ENCODE data around the gene TXNL1. TPM values are rescaled to one million over a fixed set of nuclear protein-coding genes. Genes with fewer than 3 reads are reported as not detected.

The TXNL1 gene
- total RNA-seq, 1 experiment from 2014 or later: 54.5 TPM

DNA sequence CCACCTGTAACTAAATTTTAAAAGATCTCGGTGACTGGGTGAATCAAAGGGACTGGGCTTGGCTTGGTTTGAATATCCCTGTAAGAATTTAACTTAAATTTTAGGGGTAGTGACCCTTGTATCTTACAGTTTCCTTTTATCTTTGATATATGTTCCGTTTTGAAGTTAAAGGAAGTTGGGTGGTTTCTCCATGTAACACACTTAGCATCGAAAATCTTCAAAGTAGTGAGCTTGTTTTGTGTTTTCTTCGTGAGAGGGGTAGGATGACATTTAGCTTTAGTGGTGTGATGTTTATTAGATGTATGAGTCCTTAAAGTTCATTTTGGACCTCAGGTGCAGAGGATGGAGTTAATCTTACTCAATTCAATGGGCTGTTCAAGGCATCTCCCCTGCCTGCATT, 14.4 kb upstream of the TXNL1 start:
- intact Hi-C loops (cut with micrococcal nuclease; ENCODE audit: unreplicated experiment): no loop called here
- DNase-seq: no peak
- H3K9me3 ChIP-seq (ENCODE audit: insufficient read depth, low read depth): no peaks in the 10 kb centered on the region
- H3K4me3 ChIP-seq: peak overlapping the region; percentile 80; the same call in 1 of the 2 replicates
- H3K27ac ChIP-seq: no peak overlapping the region
- TF ChIP-seq EZH2 (IDR thresholded peaks at IDR 0.05; ENCODE audit: low read depth): no peak
- TF ChIP-seq, protein P1, sequence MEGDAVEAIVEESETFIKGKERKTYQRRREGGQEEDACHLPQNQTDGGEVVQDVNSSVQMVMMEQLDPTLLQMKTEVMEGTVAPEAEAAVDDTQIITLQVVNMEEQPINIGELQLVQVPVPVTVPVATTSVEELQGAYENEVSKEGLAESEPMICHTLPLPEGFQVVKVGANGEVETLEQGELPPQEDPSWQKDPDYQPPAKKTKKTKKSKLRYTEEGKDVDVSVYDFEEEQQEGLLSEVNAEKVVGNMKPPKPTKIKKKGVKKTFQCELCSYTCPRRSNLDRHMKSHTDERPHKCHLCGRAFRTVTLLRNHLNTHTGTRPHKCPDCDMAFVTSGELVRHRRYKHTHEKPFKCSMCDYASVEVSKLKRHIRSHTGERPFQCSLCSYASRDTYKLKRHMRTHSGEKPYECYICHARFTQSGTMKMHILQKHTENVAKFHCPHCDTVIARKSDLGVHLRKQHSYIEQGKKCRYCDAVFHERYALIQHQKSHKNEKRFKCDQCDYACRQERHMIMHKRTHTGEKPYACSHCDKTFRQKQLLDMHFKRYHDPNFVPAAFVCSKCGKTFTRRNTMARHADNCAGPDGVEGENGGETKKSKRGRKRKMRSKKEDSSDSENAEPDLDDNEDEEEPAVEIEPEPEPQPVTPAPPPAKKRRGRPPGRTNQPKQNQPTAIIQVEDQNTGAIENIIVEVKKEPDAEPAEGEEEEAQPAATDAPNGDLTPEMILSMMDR (conservative IDR thresholded peaks at IDR 0.05): no peak
- ChIA-PET POLR2A (ENCODE audit: unreplicated experiment) (no interaction called here), CTCF (no interaction called here)
- peaks cover 26% of the 10 kb centered on the region for H3K79me2 ChIP-seq (ENCODE audit: low read depth)
- no TSS peak for BruUV-seq (replicated peaks)
- peaks cover 9% of the 10 kb centered on the region for H3F3A ChIP-seq (ENCODE audit: insufficient read depth, low read depth)
- H3K36me3 ChIP-seq (ENCODE audit: low read depth): no peaks in the 10 kb centered on the region
- peak overlapping the region; percentile 88 for H3K4me2 ChIP-seq
- no peaks in the 10 kb centered on the region for H3K27me3 ChIP-seq (ENCODE audit: insufficient read depth, low read depth)
- H3K9me2 ChIP-seq (ENCODE audit: insufficient read depth): no peaks in the 10 kb centered on the region
- H4K20me1 ChIP-seq (ENCODE audit: insufficient read depth): no peaks in the 10 kb centered on the region
- peaks cover 15% of the 10 kb centered on the region for H3K4me1 ChIP-seq (replicated peaks; ENCODE audit: insufficient read depth)
- H2AFZ ChIP-seq: no peak overlapping the region

DNA sequence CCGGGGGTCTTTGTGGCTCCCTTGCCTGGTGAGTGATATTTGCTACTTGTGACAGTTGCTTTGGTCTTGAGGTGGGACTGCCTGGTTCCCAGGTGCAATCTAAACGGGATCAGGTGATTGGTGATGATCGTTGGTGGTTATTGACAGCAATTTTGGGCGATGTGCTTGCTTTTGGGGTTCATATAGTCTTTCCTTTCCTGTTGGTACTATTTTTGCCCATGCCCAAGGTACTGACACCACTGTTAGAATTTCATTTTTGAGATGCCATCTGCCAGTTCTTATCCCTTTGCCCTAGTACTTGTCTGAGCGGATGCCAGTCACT, 13.3 kb upstream of the TXNL1 start:
- H3K9me3 ChIP-seq (ENCODE audit: insufficient read depth, low read depth): no peaks in the 10 kb centered on the region
- CTCF ChIA-PET: no interaction called here
- peaks cover 26% of the 10 kb centered on the region for H3K79me2 ChIP-seq (ENCODE audit: low read depth)
- intact Hi-C loops (cut with micrococcal nuclease; ENCODE audit: unreplicated experiment): no loop called here
- POLR2A ChIA-PET (ENCODE audit: unreplicated experiment): no interaction called here
- peak overlapping the region; percentile 88 for H3K4me2 ChIP-seq
- H4K20me1 ChIP-seq (ENCODE audit: insufficient read depth): no peaks in the 10 kb centered on the region
- no peaks in the 10 kb centered on the region for H3K27me3 ChIP-seq (ENCODE audit: insufficient read depth, low read depth)
- H3K9me2 ChIP-seq (ENCODE audit: insufficient read depth): no peaks in the 10 kb centered on the region
- H3F3A ChIP-seq (ENCODE audit: insufficient read depth, low read depth): peaks cover 9% of the 10 kb centered on the region
- no peak for DNase-seq
- no peak for TF ChIP-seq EZH2 (IDR thresholded peaks at IDR 0.05; ENCODE audit: low read depth)
- TF ChIP-seq, protein P1 (conservative IDR thresholded peaks at IDR 0.05): no peak
- H2AFZ ChIP-seq: peak overlapping the region; percentile 87
- no peaks in the 10 kb centered on the region for H3K36me3 ChIP-seq (ENCODE audit: low read depth)
- peak overlapping the region; percentile 47; the same call in 1 of the 2 replicates for H3K27ac ChIP-seq
- TSS peak; percentile 29 for BruUV-seq (replicated peaks)
- H3K4me1 ChIP-seq (replicated peaks; ENCODE audit: insufficient read depth): peaks cover 15% of the 10 kb centered on the region
- peak overlapping the region; percentile 80 for H3K4me3 ChIP-seq

DNA sequence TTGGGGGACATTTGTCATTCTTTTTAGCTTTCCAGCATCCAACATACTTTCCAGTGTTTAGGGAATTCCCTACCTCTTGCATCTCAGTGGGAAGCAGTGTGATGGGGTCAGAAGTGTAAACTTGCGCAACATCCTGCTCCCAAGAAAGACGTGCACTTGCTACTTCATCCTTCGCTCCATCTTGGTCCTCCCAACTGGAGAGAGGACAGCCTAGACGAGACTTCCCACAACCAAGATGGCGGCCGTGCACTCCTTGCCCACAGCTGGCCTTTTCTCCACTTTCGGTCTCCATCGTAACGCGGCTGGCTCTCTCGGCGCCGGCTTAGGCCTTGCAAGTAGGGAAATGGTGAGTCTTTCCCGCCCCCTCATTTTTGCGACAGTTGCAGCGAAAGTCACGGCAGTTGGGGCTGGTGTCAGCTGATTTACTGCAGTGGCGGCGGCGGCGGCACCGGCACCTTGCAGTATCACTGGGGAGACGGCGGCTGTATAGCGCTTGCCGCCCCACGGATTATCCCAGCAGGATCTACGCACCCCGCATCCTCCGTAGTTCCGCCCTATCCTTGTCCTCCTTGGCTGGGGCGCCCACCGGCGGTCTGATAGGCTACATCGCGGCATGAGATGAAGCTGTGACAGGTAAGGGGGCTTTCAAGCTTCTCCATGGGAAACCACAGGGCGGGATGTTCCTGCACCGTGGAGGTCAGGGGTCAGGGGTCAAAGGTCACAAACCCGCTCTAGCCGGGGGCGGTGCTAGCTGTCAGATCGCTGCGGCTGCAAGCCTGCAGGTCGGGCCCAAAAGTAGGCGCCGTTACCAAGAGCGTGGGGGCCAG, 12.8 kb upstream of the TXNL1 start, which contains the start of gene WDR7:
TSS of gene WDR7 (plus strand) at position 416 of the 827 bp plus-strand sequence. CDS start 21,157 bp downstream, outside the sequence.
- H2AFZ ChIP-seq: peak within 1 kb of the TSS; percentile 87
- no TSS peak for BruUV-seq (replicated peaks)
- H3K27me3 ChIP-seq (ENCODE audit: insufficient read depth, low read depth): no peaks in the 10 kb centered on the region
- ChIA-PET CTCF (no interaction called here), POLR2A (ENCODE audit: unreplicated experiment) (interaction anchor here (0.7 to 1.0 kb wide), 2 partner anchors 9 to 50 kb away, joined by 3 to 5 read pairs; no protein-coding TSS in a partner anchor)
- DNase-seq: peak; percentile 86 to 94
- H3F3A ChIP-seq (ENCODE audit: insufficient read depth, low read depth): peaks cover 9% of the 10 kb centered on the region
- H3K4me3 ChIP-seq: peak within 1 kb of the TSS; percentile 80
- intact Hi-C loops (cut with micrococcal nuclease; ENCODE audit: unreplicated experiment): no loop called here
- H3K9me2 ChIP-seq (ENCODE audit: insufficient read depth): no peaks in the 10 kb centered on the region
- no peaks in the 10 kb centered on the region for H3K36me3 ChIP-seq (ENCODE audit: low read depth)
- H3K27ac ChIP-seq: peak within 1 kb of the TSS; percentile 47
- peaks cover 26% of the 10 kb centered on the region for H3K79me2 ChIP-seq (ENCODE audit: low read depth)
- H3K4me2 ChIP-seq: peak within 1 kb of the TSS; percentile 88
- peaks cover 15% of the 10 kb centered on the region for H3K4me1 ChIP-seq (replicated peaks; ENCODE audit: insufficient read depth)
- TF ChIP-seq, protein P1 (conservative IDR thresholded peaks at IDR 0.05): no peak
- no peak for TF ChIP-seq EZH2 (IDR thresholded peaks at IDR 0.05; ENCODE audit: low read depth)
- no peaks in the 10 kb centered on the region for H3K9me3 ChIP-seq (ENCODE audit: insufficient read depth, low read depth)
- H4K20me1 ChIP-seq (ENCODE audit: insufficient read depth): no peaks in the 10 kb centered on the region

All from PC-9 (cell line).